IMR-90 (cell line): ENCODE measurements around the gene TFIP11.

ENCODE experiments used
- CTCF ChIP-seq: conservative IDR thresholded peaks from 2 replicates; pipeline ENCODE4 v1.5.1; 2012; ENCODE audit warnings: mild to moderate bottlenecking, low read depth, low read length, improper control_type of control experiment
- MAFK ChIP-seq: IDR thresholded peaks from 2 replicates; pipeline ENCODE4 v1.6.1; 2012; ENCODE audit warnings: low read depth, low read length, improper control_type of control experiment
- SMC3 ChIP-seq: fragments of 150-350 bp; IDR thresholded peaks from 2 replicates; pipeline ENCODE4 v1.6.1; 2016; ENCODE audit warnings: low read depth, mild to moderate bottlenecking, antibody characterized with exemption, low read length, moderate library complexity

DNA sequence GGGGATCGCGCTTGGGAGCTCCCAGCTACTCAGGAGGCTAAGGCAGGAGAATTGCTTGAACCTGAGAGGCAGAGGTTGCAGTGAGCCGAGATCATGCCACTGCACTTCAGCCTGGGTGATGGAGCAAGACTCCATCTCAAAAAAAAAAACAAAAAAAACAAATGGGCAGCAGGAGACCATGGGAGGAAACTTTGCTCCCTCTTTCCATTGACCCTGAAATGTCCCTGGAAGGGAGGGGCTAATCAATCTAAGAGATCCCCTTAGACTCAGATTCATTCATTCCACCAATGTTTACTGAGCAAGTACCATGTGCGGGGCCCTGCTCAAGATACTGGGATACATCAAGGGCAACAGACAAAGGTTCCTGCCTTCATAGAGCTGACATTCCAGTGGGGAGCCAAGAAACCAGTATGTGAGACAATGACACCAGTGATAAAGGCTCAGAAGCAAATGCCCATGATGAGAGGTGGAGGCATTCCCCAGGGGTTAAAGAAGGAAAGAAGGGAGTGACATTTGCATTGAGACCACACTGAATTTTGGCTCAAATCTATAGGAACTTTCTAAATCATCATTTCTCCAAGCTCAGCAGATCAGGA, 37.7 kb upstream of the TFIP11 start:
- TF ChIP-seq SMC3 (no peak), CTCF (no peak), MAFK (no peak)
